BJ (cell line): Measurements from ENCODE around the gene TXNDC16. TPM values are rescaled to one million over a fixed set of nuclear protein-coding genes. Genes with fewer than 3 reads are reported as not detected.
A peak's percentile ranks its signal among the peaks of the same experiment; 100 is the strongest.

Source experiments
- CTCF ChIA-PET: fragments of 350-600 bp; formaldehyde crosslinking; extraction: SDS; loops from one replicate; lab custom pipeline; 2021; ENCODE audit warnings: antibody characterized with exemption, inconsistent platforms; lab: Yijun Ruan, JAX
- POLR2A ChIA-PET: fragments of 300-600 bp; sonication (Branson Sonifier 250); formaldehyde crosslinking; extraction: SDS; loops from one replicate; lab custom pipeline; 2021; ENCODE audit warnings: antibody characterized with exemption; lab: Charles Lee
- DNase-seq: peaks from one replicate; pipeline ENCODE4 v3.0.0-alpha.2; 2011; ENCODE audit warnings: low read depth
- H3K27me3 ChIP-seq: 2 replicates; pipeline ENCODE4 v1.6.0; 2011; ENCODE audit warnings: low read length; ENCODE audit not compliant: control insufficient read depth, insufficient read depth
- H3K36me3 ChIP-seq: 2 replicates; pipeline ENCODE4 v1.5.1; 2011; ENCODE audit warnings: low read length; ENCODE audit not compliant: control insufficient read depth, insufficient read depth
- H3K4me3 ChIP-seq: 2 replicates; pipeline ENCODE4 v1.5.1; 2011; ENCODE audit warnings: low read depth, mild to moderate bottlenecking, control low read depth, low read length
- CTCF ChIP-seq: IDR thresholded peaks from 2 replicates; pipeline ENCODE4 v1.5.1; 2011; ENCODE audit warnings: low read depth, mild to moderate bottlenecking, control low read depth, inconsistent platforms, low read length, moderate library complexity; ENCODE audit not compliant: insufficient read depth
- polyA plus RNA-seq: library from polyadenylated mRNA; depleted of rRNA; stranded (reverse); fragments of >200 nt; gene quantifications from 2 replicates; pipeline ENCODE4 v1.2.3, GENCODE V29; 2011

Gene TXNDC16
- polyA plus RNA-seq, 1 experiment = 1.1 TPM

DNA sequence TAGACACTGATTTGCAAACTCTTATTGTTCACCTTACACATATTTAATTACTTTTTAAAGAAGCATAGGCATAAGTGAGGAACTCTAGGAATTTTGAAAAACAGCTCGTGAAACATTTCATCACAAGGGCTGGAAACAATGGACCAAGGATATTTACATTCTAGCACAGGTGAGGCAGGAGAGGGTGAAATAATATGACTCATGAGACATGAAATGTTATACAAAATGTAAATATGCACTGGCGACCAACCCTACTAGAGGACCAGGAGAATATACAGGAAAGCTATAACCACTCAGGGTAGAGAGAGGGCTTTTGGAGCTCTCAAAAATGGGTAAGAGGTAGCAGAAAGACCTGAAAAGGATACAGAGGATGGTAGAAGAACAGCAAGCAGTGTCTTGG, 122.9 kb downstream of the TXNDC16 start:
- Histone ChIP-seq H3K27me3 (no peaks in the 10 kb centered on the region), H3K36me3 (no peaks in the 10 kb centered on the region), H3K4me3 (no peak overlapping the region)
- ChIA-PET CTCF (interaction anchor here (1.0 kb wide), 1 partner anchor 14 kb away, joined by 3 read pairs; no protein-coding TSS in a partner anchor), POLR2A (no interaction called here)
- no peak for TF ChIP-seq CTCF
- DNase-seq = no peak

DNA sequence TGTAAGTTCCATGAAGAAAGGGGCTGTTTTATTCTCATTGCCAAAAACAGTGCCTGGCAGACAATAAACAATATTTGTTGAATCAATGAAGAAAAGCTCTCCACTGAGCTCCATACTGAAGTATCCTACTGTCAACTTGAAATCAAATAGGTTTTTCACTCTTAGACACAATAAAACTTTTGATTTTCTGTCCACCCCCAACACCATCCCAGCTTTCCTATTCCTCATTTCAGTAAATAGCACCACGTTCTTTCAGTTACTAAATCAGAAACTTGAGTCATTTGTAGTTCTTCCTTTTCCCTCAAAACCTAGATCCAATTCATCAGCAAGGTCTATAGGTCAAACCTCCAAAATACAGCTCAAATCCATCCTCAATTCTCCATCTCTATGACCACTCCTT, 124.8 kb downstream of the TXNDC16 start:
- no peaks in the 10 kb centered on the region for H3K36me3 ChIP-seq
- H3K4me3 ChIP-seq = no peak overlapping the region
- ChIA-PET POLR2A (no interaction called here), CTCF (interaction anchor here (0.9 to 1.3 kb wide), 2 partner anchors 16 to 31 kb away, joined by 3 to 4 read pairs; no protein-coding TSS in a partner anchor)
- H3K27me3 ChIP-seq = no peaks in the 10 kb centered on the region
- no peak for DNase-seq
- TF ChIP-seq CTCF = no peak

GRCh38 chr14:52422650-52423356, 129.5 kb downstream of the TXNDC16 start:
- ChIA-PET CTCF (interaction anchor here (0.7 to 1.9 kb wide), 2 partner anchors 10 to 12 kb away, joined by 4 to 5 read pairs; no protein-coding TSS in a partner anchor), POLR2A (no interaction called here)
- DNase-seq = peak; percentile 19
- H3K27me3 ChIP-seq = 0 out of 2 replicates have a peak, but pooled peaks cover 2% of the 10 kb centered on the region
- no peaks in the 10 kb centered on the region for H3K36me3 ChIP-seq
- TF ChIP-seq CTCF = no peak
- H3K4me3 ChIP-seq = no peak overlapping the region

GRCh38 chr14:52417139-52417538, 135.2 kb downstream of the TXNDC16 start:
- POLR2A ChIA-PET = no interaction called here
- TF ChIP-seq CTCF = no peak
- Histone ChIP-seq H3K27me3 (0 out of 2 replicates have a peak, but pooled peaks cover 2% of the 10 kb centered on the region), H3K36me3 (no peaks in the 10 kb centered on the region), H3K4me3 (no peak overlapping the region)
- DNase-seq = no peak
- CTCF ChIA-PET = no interaction called here

- H3K27me3 ChIP-seq = no peaks in the 10 kb centered on the region
- no peak for TF ChIP-seq CTCF
- peak; percentile 53 for DNase-seq
- H3K4me3 ChIP-seq = no peak overlapping the region
- POLR2A ChIA-PET = interaction anchor here (0.6 kb wide), 1 partner anchor 22 kb away, joined by 3 read pairs; no protein-coding TSS in a partner anchor
- no peaks in the 10 kb centered on the region for H3K36me3 ChIP-seq
- CTCF ChIA-PET = no interaction called here
Measured at GRCh38 chr14:52413729-52414408, 138.4 kb downstream of the TXNDC16 start.
